SK-N-SH treated with all-trans-retinoic acid at 6 μM for 48 hours (cell line): ENCODE results near the gene CSF2RB.

Experiments used
- ATAC-seq: fragments of 200-7000 bp; cut with Tn5 transposase; 3 replicates; pipeline ENCODE4 v1.9.1; 2020; ENCODE audit warnings: mild to moderate bottlenecking, moderate library complexity
- ARNTL ChIP-seq: fragments of 450-650 bp; formaldehyde crosslinking; IDR thresholded peaks from 2 replicates; pipeline ENCODE4 v1.5.0; 2020; ENCODE audit warnings: low read depth, mild to moderate bottlenecking, moderate library complexity, borderline replicate concordance
- BACH2 ChIP-seq: fragments of 250-450 bp; sonication (Bioruptor Pico); IDR thresholded peaks from 2 replicates; pipeline ENCODE4 v1.9.0; 2021; ENCODE audit warnings: mild to moderate bottlenecking, borderline replicate concordance
- CREB5 ChIP-seq: fragments of 250-450 bp; sonication (Bioruptor Pico); IDR thresholded peaks from 2 replicates; pipeline ENCODE4 v1.5.1; 2020; ENCODE audit warnings: low read depth, mild to moderate bottlenecking, moderate library complexity
- CSDC2 ChIP-seq: fragments of 250-450 bp; sonication (Bioruptor Pico); IDR thresholded peaks from 2 replicates; pipeline ENCODE4 v1.5.0; 2020; ENCODE audit warnings: mild to moderate bottlenecking, moderate library complexity
- CSRNP3 ChIP-seq: fragments of 250-450 bp; sonication (Bioruptor Pico); IDR thresholded peaks from 2 replicates; pipeline ENCODE4 v1.5.1; 2021; ENCODE audit warnings: mild to moderate bottlenecking, moderate library complexity
- ESRRG ChIP-seq: fragments of 250-450 bp; sonication (Bioruptor Pico); IDR thresholded peaks from 2 replicates; pipeline ENCODE4 v1.6.1; 2021; ENCODE audit warnings: mild to moderate bottlenecking
- GLIS3 ChIP-seq: fragments of 250-450 bp; sonication (Bioruptor Pico); IDR thresholded peaks from 2 replicates; pipeline ENCODE4 v1.5.0; 2020; ENCODE audit warnings: mild to moderate bottlenecking, moderate library complexity
- ISL1 ChIP-seq: fragments of 250-450 bp; sonication (Bioruptor Pico); IDR thresholded peaks from 2 replicates; pipeline ENCODE4 v2.1.2; 2022; ENCODE audit warnings: mild to moderate bottlenecking, moderate library complexity
- PATZ1 ChIP-seq: fragments of 250-450 bp; sonication (Bioruptor Pico); IDR thresholded peaks from 2 replicates; pipeline ENCODE4 v1.8.0; 2020; ENCODE audit warnings: mild to moderate bottlenecking, moderate library complexity, borderline replicate concordance
- POU6F1 ChIP-seq: fragments of 250-450 bp; sonication (Bioruptor Pico); IDR thresholded peaks from 2 replicates; pipeline ENCODE4 v1.8.0; 2021; ENCODE audit warnings: low read depth, mild to moderate bottlenecking, moderate library complexity, borderline replicate concordance
- RARB ChIP-seq: fragments of 250-450 bp; sonication (Bioruptor Pico); IDR thresholded peaks from 2 replicates; pipeline ENCODE4 v1.8.0; 2021; ENCODE audit warnings: mild to moderate bottlenecking, moderate library complexity
- SNAI2 ChIP-seq: fragments of 250-450 bp; sonication (Bioruptor Pico); IDR thresholded peaks from 2 replicates; pipeline ENCODE4 v1.5.0; 2020; ENCODE audit warnings: mild to moderate bottlenecking, moderate library complexity
- TCF4 ChIP-seq: fragments of 250-450 bp; sonication (Bioruptor Pico); IDR thresholded peaks from 2 replicates; pipeline ENCODE4 v1.8.0; 2021; ENCODE audit warnings: mild to moderate bottlenecking, moderate library complexity, borderline replicate concordance
- TOX ChIP-seq: fragments of 250-450 bp; sonication (Bioruptor Pico); IDR thresholded peaks from 2 replicates; pipeline ENCODE4 v1.8.0; 2021; ENCODE audit warnings: mild to moderate bottlenecking, moderate library complexity, borderline replicate concordance
- TSHZ2 ChIP-seq: fragments of 250-450 bp; sonication (Bioruptor Pico); IDR thresholded peaks from 2 replicates; pipeline ENCODE4 v1.5.0; 2020; ENCODE audit warnings: mild to moderate bottlenecking, moderate library complexity
- ZC3H10 ChIP-seq: fragments of 250-450 bp; sonication (Bioruptor Pico); IDR thresholded peaks from 2 replicates; pipeline ENCODE4 v1.5.1; 2021; ENCODE audit warnings: mild to moderate bottlenecking, moderate library complexity
- ZNF565 ChIP-seq: fragments of 450-650 bp; formaldehyde crosslinking; conservative IDR thresholded peaks from 2 replicates; pipeline ENCODE4 v1.5.0; 2020; ENCODE audit warnings: low read depth, mild to moderate bottlenecking, moderate library complexity
- ZNF70 ChIP-seq: fragments of 450-650 bp; formaldehyde crosslinking; IDR thresholded peaks from 2 replicates; pipeline ENCODE4 v1.5.0; 2020; ENCODE audit warnings: mild to moderate bottlenecking, moderate library complexity
- ZNF8 ChIP-seq: fragments of 450-650 bp; formaldehyde crosslinking; IDR thresholded peaks from 2 replicates; pipeline ENCODE4 v1.5.0; 2020; ENCODE audit warnings: mild to moderate bottlenecking, moderate library complexity

Gene CSF2RB

GRCh38 chr22:36907253-36908195, 5.9 kb upstream of the CSF2RB start (continued):
- TF ChIP-seq TSHZ2 (CRISPR knock-in tag) (no peak), ZNF70 (CRISPR knock-in tag) (no peak), CREB5 (CRISPR knock-in tag) (no peak), ZNF565 (CRISPR knock-in tag) (no peak)

- TF ChIP-seq ZNF565 (CRISPR knock-in tag) (no peak), ESRRG (CRISPR knock-in tag) (no peak), GLIS3 (CRISPR knock-in tag) (no peak), ISL1 (no peak), ARNTL (CRISPR knock-in tag) (no peak), SNAI2 (CRISPR knock-in tag) (no peak), TSHZ2 (CRISPR knock-in tag) (no peak)
- ATAC-seq, result no peak
Measured at GRCh38 chr22:36910461-36910860, 3.0 kb upstream of the CSF2RB start.

DNA sequence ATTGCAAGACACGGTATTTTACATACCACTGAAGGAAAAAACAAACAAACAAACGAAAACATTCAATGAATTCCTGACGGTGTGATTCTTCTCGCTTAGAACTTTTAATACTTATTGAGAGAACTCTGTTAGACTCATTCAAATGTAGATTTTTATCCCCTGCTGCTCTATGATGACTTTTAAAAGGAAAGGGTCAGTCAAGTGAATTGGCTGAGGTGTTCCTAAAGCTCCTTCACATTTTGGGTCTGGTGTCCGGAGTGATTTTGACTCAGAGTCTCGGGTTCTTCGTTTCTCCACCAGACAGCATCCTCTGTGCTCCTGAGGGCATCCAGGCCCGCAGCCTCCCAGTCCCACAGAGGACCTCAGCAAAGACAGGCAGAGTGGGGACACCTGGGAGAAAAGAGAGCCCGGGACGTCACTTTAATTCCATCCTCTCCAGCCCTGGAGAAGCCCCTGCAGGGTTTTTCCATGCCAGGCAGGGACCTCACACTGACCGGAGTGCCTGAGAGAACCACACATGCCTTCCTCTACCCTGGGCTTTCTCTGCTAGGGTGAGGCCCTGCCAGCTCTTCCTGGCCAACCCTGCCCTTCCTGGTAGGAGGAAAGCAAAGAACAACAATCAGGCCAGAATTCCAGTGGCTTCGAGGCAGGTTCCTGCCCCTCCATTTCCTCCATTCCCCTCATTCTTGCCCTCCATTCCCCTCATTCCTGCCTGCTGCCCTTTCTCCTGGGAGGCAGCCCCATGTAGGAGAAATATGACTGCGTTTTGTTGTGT, 1.4 kb upstream of the CSF2RB start:
- peak; percentile 49; the same call in 2 of the 3 replicates for ATAC-seq
- TF ChIP-seq ZC3H10, result no peak
- TF ChIP-seq RARB (CRISPR knock-in tag), result no peak
- TF ChIP-seq PATZ1 (CRISPR knock-in tag), result no peak
- no peak for TF ChIP-seq TOX
- TF ChIP-seq ARNTL (CRISPR knock-in tag), result no peak
- TF ChIP-seq ZNF70 (CRISPR knock-in tag), result no peak
- no peak for TF ChIP-seq TCF4 (CRISPR knock-in tag)
- no peak for TF ChIP-seq ZNF8 (CRISPR knock-in tag)
- no peak for TF ChIP-seq TSHZ2 (CRISPR knock-in tag)
- no peak for TF ChIP-seq SNAI2 (CRISPR knock-in tag)
- TF ChIP-seq ISL1, result no peak
- no peak for TF ChIP-seq CSDC2 (CRISPR knock-in tag)
- no peak for TF ChIP-seq POU6F1 (CRISPR knock-in tag)
- no peak for TF ChIP-seq BACH2 (CRISPR knock-in tag)
- TF ChIP-seq CSRNP3 (CRISPR knock-in tag), result no peak
- no peak for TF ChIP-seq ESRRG (CRISPR knock-in tag)
- no peak for TF ChIP-seq GLIS3 (CRISPR knock-in tag)
